Testis (tissue), 3 donors: ENCODE data around the gene P2RY11. TPM values are rescaled to one million over a fixed set of nuclear protein-coding genes. Genes with fewer than 3 reads are reported as not detected.

Source experiments
- DNase-seq: peaks from one replicate; pipeline ENCODE4 v3.0.0-alpha.2; 2019
- H3K27ac ChIP-seq, 2 donors: fragments of 200-600 bp; sonication (generic); one replicate each; pipeline ENCODE4 v1.5.1; 2019
- H3K27me3 ChIP-seq: fragments of 200-600 bp; sonication (generic); one replicate; pipeline ENCODE4 v1.5.1; 2019
- H3K36me3 ChIP-seq: fragments of 200-600 bp; sonication (generic); one replicate; pipeline ENCODE4 v1.5.1; 2017; ENCODE audit warnings: low read depth; ENCODE audit errors: missing control alignments
- H3K4me1 ChIP-seq: fragments of 200-600 bp; sonication (generic); one replicate; pipeline ENCODE4 v1.5.1; 2019
- H3K4me3 ChIP-seq, 2 donors: fragments of 200-600 bp; sonication (generic); one replicate each; pipeline ENCODE4 v1.5.1; 2017 to 2019
- H3K9me3 ChIP-seq: fragments of 200-600 bp; sonication (generic); one replicate; pipeline ENCODE4 v1.5.1; 2017
- CTCF ChIP-seq, 3 experiments: fragments of 450-650 bp in 2 of 3; fragments of 200-600 bp in 1 of 3; sonication (generic) in 1 of 3; IDR thresholded peaks; one replicate each; pipeline ENCODE4 v1.5.1; 2016 to 2019; ENCODE audit warnings: antibody characterized with exemption in 3 of 3, mild to moderate bottlenecking in 2 of 3, moderate library complexity in 1 of 3
- POLR2A ChIP-seq: fragments of 450-650 bp; IDR thresholded peaks from one replicate; pipeline ENCODE4 v1.6.1; 2017; ENCODE audit warnings: antibody characterized with exemption, mild to moderate bottlenecking, moderate library complexity
- WGBS, 2 donors: methylation state at CpG; one replicate each; pipeline ENCODE4 v1.1.5; 2018; 5-methylcytosine and 5-hydroxymethylcytosine counted together
- intact Hi-C: fragments of 100-400 bp; cut with DNase I; formaldehyde crosslinking; loops from one replicate; pipeline ENCODE4 v1.15.1; 2023; ENCODE audit warnings: low total_unique reads
- polyA plus RNA-seq: library from polyadenylated mRNA; stranded (reverse); fragments of 350-450 nt; fragmentation: Illumina TruSeq; extraction: RNeasy Lipid Tissue Mini Kit (QIAGEN cat#74804); gene quantifications from one replicate; pipeline ENCODE4 v1.2.3, GENCODE V29; 2014; ENCODE audit warnings: low read depth, low replicate concordance; ENCODE audit not compliant: insufficient read depth
- small RNA-seq, 2 donors: library from RNA; depleted of rRNA; stranded (forward); fragments of <200 nt; gene quantifications; one replicate each; pipeline ENCODE3, GENCODE V24; 2016
- total RNA-seq, 2 donors: library from RNA; depleted of rRNA; stranded (reverse); fragments of >200 nt; gene quantifications; one replicate each; pipeline ENCODE4 v1.2.3, GENCODE V29; 2016

Gene P2RY11
- total and polyA plus RNA-seq, 3 donors from 2014 or later, result 16.3 to 27.8 (median 25.0) TPM

- 93 to 94% methylated on average over 10 to 11 of the region's 11 CpGs for WGBS, 2 donors
- Histone ChIP-seq H3K9me3 (no peaks in the 10 kb centered on the region), H3K27me3 (no peaks in the 10 kb centered on the region), H3K4me3 (no peak overlapping the region), H3K27ac (no peak overlapping the region), H3K36me3 (no peaks in the 10 kb centered on the region), H3K4me1 (no peaks in the 10 kb centered on the region)
- TF ChIP-seq POLR2A (no peak), CTCF (IDR thresholded peaks at IDR 0.05) (no peak)
- intact Hi-C loops, result no loop called here
- no peak for DNase-seq
Measured at GRCh38 chr19:10158485-10158884, 47.0 kb downstream of the P2RY11 start.

- intact Hi-C loops, result no loop called here
Measured at GRCh38 chr19:10159610-10160009, 48.1 kb downstream of the P2RY11 start.

GRCh38 chr19:10163536-10163935 lies 52.0 kb downstream of the P2RY11 start:
- intact Hi-C loops, result no loop called here
- no peak overlapping the region for H3K4me3 ChIP-seq
- H3K9me3 ChIP-seq, result no peaks in the 10 kb centered on the region
- no peaks in the 10 kb centered on the region for H3K27me3 ChIP-seq
- H3K27ac ChIP-seq, result no peak overlapping the region
- 92 to 96% methylated on average over 3 of the region's 3 CpGs for WGBS, 2 donors
- DNase-seq, result no peak
- H3K4me1 ChIP-seq, result no peaks in the 10 kb centered on the region
- no peaks in the 10 kb centered on the region for H3K36me3 ChIP-seq
- TF ChIP-seq CTCF (IDR thresholded peaks at IDR 0.05), result no peak
- TF ChIP-seq POLR2A, result no peak

More at GRCh38 chr19:10159610-10160009, 48.1 kb downstream of the P2RY11 start:
- no peak overlapping the region for H3K4me3 ChIP-seq
- 89 to 91% methylated on average over 9 to 16 of the region's 16 CpGs for WGBS, 2 donors
- H3K27me3 ChIP-seq, result no peaks in the 10 kb centered on the region
- no peaks in the 10 kb centered on the region for H3K9me3 ChIP-seq
- no peaks in the 10 kb centered on the region for H3K36me3 ChIP-seq
- H3K4me1 ChIP-seq, result no peaks in the 10 kb centered on the region
- H3K27ac ChIP-seq, result no peak overlapping the region
- no peak for DNase-seq
- TF ChIP-seq CTCF (IDR thresholded peaks at IDR 0.05) (no peak), POLR2A (no peak)

Small RNA genes lying within 50 kb of the gene (small RNA-seq; reads per million reads assigned to genes)
- gene SNORD105 (57.1 to 58.5 reads per million in 2 donors), gene SNORD105B (4,675 to 6,696 reads per million in 2 donors)

Other genes with a start within 250 kb of the P2RY11 start
- gene OLFM2, start 175.2 kb upstream of the P2RY11 start, total RNA-seq, result 10 to 100 TPM; 15.9 to 22.5 TPM
- 27.0 TPM for gene OLFM2, start 175.2 kb upstream of the P2RY11 start, polyA plus RNA-seq
- gene COL5A3, start 101.2 kb upstream of the P2RY11 start, total RNA-seq, result 1 to 10 TPM; 5.5 to 7.0 TPM
- 7.6 TPM for gene COL5A3, start 101.2 kb upstream of the P2RY11 start, polyA plus RNA-seq
- gene RDH8, start 98.2 kb upstream of the P2RY11 start, total RNA-seq, result 1 to 10 TPM in 1 of 2 donors, not detected in 1; 1.7 TPM
- gene RDH8, start 98.2 kb upstream of the P2RY11 start, polyA plus RNA-seq, result 3.7 TPM
- gene SHFL, start 25.4 kb upstream of the P2RY11 start, total RNA-seq, result 10 to 100 TPM; 20.4 to 25.8 TPM
- gene SHFL, start 25.4 kb upstream of the P2RY11 start, polyA plus RNA-seq, result 18.7 TPM
- 1 to 10 TPM; 7.6 to 8.7 TPM for gene ANGPTL6, start 9.0 kb upstream of the P2RY11 start, total RNA-seq
- gene ANGPTL6, start 9.0 kb upstream of the P2RY11 start, polyA plus RNA-seq, result 3.0 TPM
- gene PPAN, start 5.3 kb upstream of the P2RY11 start, total RNA-seq, result 10 to 100 TPM; 66.2 to 68.1 TPM
- gene PPAN, start 5.3 kb upstream of the P2RY11 start, polyA plus RNA-seq, result 39.3 TPM
- 100 to 1,000 TPM; 281 to 306 TPM for gene EIF3G, start 8.2 kb downstream of the P2RY11 start, total RNA-seq
- 348 TPM for gene EIF3G, start 8.2 kb downstream of the P2RY11 start, polyA plus RNA-seq
- gene DNMT1, start 83.3 kb downstream of the P2RY11 start, total RNA-seq, result 100 to 1,000 TPM; 103 to 145 TPM
- gene DNMT1, start 83.3 kb downstream of the P2RY11 start, polyA plus RNA-seq, result 96.5 TPM
- gene S1PR2, start 119.6 kb downstream of the P2RY11 start, total RNA-seq, result 10 to 100 TPM in 1 of 2 donors, 1 to 10 TPM in 1; 8.7 to 13.7 TPM
- 11.9 TPM for gene S1PR2, start 119.6 kb downstream of the P2RY11 start, polyA plus RNA-seq
- 10 to 100 TPM; 63.5 to 91.8 TPM for gene MRPL4, start 140.5 kb downstream of the P2RY11 start, total RNA-seq
- gene MRPL4, start 140.5 kb downstream of the P2RY11 start, polyA plus RNA-seq, result 53.3 TPM
- gene ICAM1, start 159.4 kb downstream of the P2RY11 start, total RNA-seq, result 10 to 100 TPM; 10.1 to 18.0 TPM
- 14.3 TPM for gene ICAM1, start 159.4 kb downstream of the P2RY11 start, polyA plus RNA-seq
- gene ICAM4, start 175.3 kb downstream of the P2RY11 start, total RNA-seq, result under 1 TPM; 0.25 to 0.47 TPM
- 0.28 TPM for gene ICAM4, start 175.3 kb downstream of the P2RY11 start, polyA plus RNA-seq
- 1 to 10 TPM; 4.3 to 7.6 TPM for gene ICAM5, start 178.3 kb downstream of the P2RY11 start, total RNA-seq
- 5.4 TPM for gene ICAM5, start 178.3 kb downstream of the P2RY11 start, polyA plus RNA-seq
- gene ZGLP1, start 198.1 kb downstream of the P2RY11 start, total RNA-seq, result 10 to 100 TPM; 12.8 to 22.1 TPM
- gene ZGLP1, start 198.1 kb downstream of the P2RY11 start, polyA plus RNA-seq, result 10.5 TPM
- 10 to 100 TPM; 35.7 to 40.2 TPM for gene FDX2, start 204.3 kb downstream of the P2RY11 start, total RNA-seq
- 26.8 TPM for gene FDX2, start 204.3 kb downstream of the P2RY11 start, polyA plus RNA-seq
- 10 to 100 TPM; 34.5 to 49.6 TPM for gene RAVER1, start 221.8 kb downstream of the P2RY11 start, total RNA-seq
- gene RAVER1, start 221.8 kb downstream of the P2RY11 start, polyA plus RNA-seq, result 32.3 TPM
- gene ICAM3, start 227.9 kb downstream of the P2RY11 start, total RNA-seq, result 1 to 10 TPM; 2.4 to 2.8 TPM
- 6.3 TPM for gene ICAM3, start 227.9 kb downstream of the P2RY11 start, polyA plus RNA-seq